HG03378 (cell line): ENCODE measurements around the gene SSH3.

Source experiments
- ATAC-seq: cut with Tn5 transposase; IDR thresholded peaks from one replicate; pipeline ENCODE4 v1.9.1; 2021; ENCODE audit warnings: mild to moderate bottlenecking, moderate library complexity; ENCODE audit not compliant: unreplicated experiment

SSH3 gene

GRCh38 chr11:67278939-67279588 is 24.3 kb upstream of the SSH3 start:
- no peak for ATAC-seq

GRCh38 chr11:67279589-67280340 is 23.6 kb upstream of the SSH3 start:
- ATAC-seq: no peak

GRCh38 chr11:67280341-67280787 is 23.0 kb upstream of the SSH3 start:
- ATAC-seq: no peak

- ATAC-seq: no peak
Observed at GRCh38 chr11:67280788-67281551, 22.4 kb upstream of the SSH3 start.

GRCh38 chr11:67281552-67282150 is 21.7 kb upstream of the SSH3 start:
- no peak for ATAC-seq

- ATAC-seq: no peak
Observed at GRCh38 chr11:67282155-67282875, 21.0 kb upstream of the SSH3 start.

GRCh38 chr11:67282876-67283371 is 20.4 kb upstream of the SSH3 start:
- no peak for ATAC-seq

GRCh38 chr11:67283481-67283963 is 19.8 kb upstream of the SSH3 start:
- no peak for ATAC-seq

- no peak for ATAC-seq
Observed at GRCh38 chr11:67284811-67285540, 18.4 kb upstream of the SSH3 start.

GRCh38 chr11:67285541-67286498 is 17.5 kb upstream of the SSH3 start:
- ATAC-seq: no peak

- ATAC-seq: no peak
Observed at GRCh38 chr11:67286621-67287333, 16.6 kb upstream of the SSH3 start.

GRCh38 chr11:67287355-67288197 is 15.8 kb upstream of the SSH3 start:
- no peak for ATAC-seq

- no peak for ATAC-seq
Observed at GRCh38 chr11:67288198-67288451, 15.2 kb upstream of the SSH3 start.

- peak; percentile 43 for ATAC-seq
Observed at GRCh38 chr11:67288452-67289225, 14.7 kb upstream of the SSH3 start.

GRCh38 chr11:67289226-67289650 is 14.1 kb upstream of the SSH3 start, which contains the start of gene ANKRD13D:
Gene ANKRD13D (plus strand): TSS chr11:67289303. CDS start chr11:67289461, 158 bp downstream.
- peak; percentile 20 for ATAC-seq
